HepG2 (cell line): ENCODE data around the gene ARFGAP3. TPM values are rescaled to one million over a fixed set of nuclear protein-coding genes. Genes with fewer than 3 reads are reported as not detected.

ENCODE experiments used
- ATAC-seq: fragments of 200-7000 bp; cut with Tn5 transposase; 3 replicates; pipeline ENCODE4 v1.9.1; 2020; ENCODE audit warnings: mild to moderate bottlenecking, moderate library complexity
- BruUV-seq: library from RNA; stranded (reverse); fragments of 400-500 nt; replicated peaks from 2 replicates; lab custom pipeline; 2021; lab: Mats Ljungman, UMichigan
- CTCF ChIA-PET: fragments of 300-600 bp; formaldehyde crosslinking; extraction: SDS; loops from one replicate; lab custom pipeline; 2021; ENCODE audit warnings: low total read pairs, inconsistent platforms, low intra/inter-chr PET ratio; lab: Yijun Ruan, JAX
- POLR2A ChIA-PET: fragments of 350-600 bp; sonication (Branson Sonifier 250); formaldehyde crosslinking; loops from one replicate; lab custom pipeline; 2020; ENCODE audit warnings: antibody characterized with exemption, inconsistent platforms; lab: Yijun Ruan, JAX
- DNase-seq: peaks from one replicate; pipeline ENCODE4 v3.0.0-alpha.2; 2015; ENCODE audit warnings: low spot score
- FAIRE-seq: peaks from 3 replicates; lab custom pipeline; 2011; peaks lifted over from hg19 to GRCh38; lab: Jason Lieb, UNC
- H2AFZ ChIP-seq: one replicate; pipeline ENCODE4 v1.6.1; 2011; ENCODE audit warnings: low read length, inconsistent platforms
- H3K27ac ChIP-seq: fragments of 300-600 bp; 3 replicates; pipeline ENCODE4 v1.8.0; 2011; ENCODE audit warnings: mixed run types, mild to moderate bottlenecking, mixed read lengths, low read length, inconsistent platforms; ENCODE audit not compliant: insufficient read depth; ENCODE audit errors: extremely low read length
- H3K27me3 ChIP-seq, 2 experiments: fragments of 200-600 bp in 1 of 2; 2 replicates in 1 of 2; 3 replicates in 1 of 2; pipeline versions ENCODE4 v1.6.0 to v1.8.0; 2011; ENCODE audit warnings: low read length in 2 of 2, mild to moderate bottlenecking in 2 of 2, moderate library complexity in 2 of 2, inconsistent platforms in 1 of 2; ENCODE audit not compliant: insufficient read depth in 2 of 2, control insufficient read depth in 1 of 2
- H3K36me3 ChIP-seq, 2 experiments: fragments of 200-600 bp in 1 of 2; replicated peaks in 1 of 2; 2 replicates in 1 of 2; 3 replicates in 1 of 2; pipeline versions ENCODE4 v1.5.1 to v1.8.0; 2011; ENCODE audit warnings: low read length in 2 of 2, inconsistent platforms in 1 of 2; ENCODE audit not compliant: insufficient read depth in 2 of 2, control insufficient read depth in 1 of 2
- H3K4me1 ChIP-seq: 2 replicates; pipeline ENCODE4 v1.5.1; 2012; ENCODE audit warnings: low read length, inconsistent platforms; ENCODE audit not compliant: insufficient read depth
- H3K4me2 ChIP-seq: 2 replicates; pipeline ENCODE4 v1.6.0; 2011; ENCODE audit warnings: low read depth, low read length, inconsistent platforms
- H3K4me3 ChIP-seq, 3 experiments: fragments of 200-600 bp in 1 of 3; sonication (generic), shearing (Covaris generic) in 1 of 3; replicated peaks in 1 of 3; 2 replicates each; pipeline ENCODE4 v1.5.1; 2011 to 2016; ENCODE audit warnings: low read length in 3 of 3, inconsistent platforms in 2 of 3, low read depth in 2 of 3, mild to moderate bottlenecking in 2 of 3, control low read depth in 1 of 3, mixed read lengths in 1 of 3; ENCODE audit not compliant: insufficient read depth in 1 of 3
- H3K79me2 ChIP-seq: one replicate; pipeline ENCODE4 v1.6.1; 2011; ENCODE audit warnings: low read length, inconsistent platforms; ENCODE audit not compliant: insufficient read depth
- H3K9ac ChIP-seq: 2 replicates; pipeline ENCODE4 v1.6.0; 2011; ENCODE audit warnings: mild to moderate bottlenecking, low read depth, low read length, inconsistent platforms; ENCODE audit not compliant: insufficient read depth
- H3K9me3 ChIP-seq: 2 replicates; pipeline ENCODE4 v1.5.1; 2012; ENCODE audit warnings: mild to moderate bottlenecking, low read length
- H4K20me1 ChIP-seq: 2 replicates; pipeline ENCODE4 v1.6.0; 2011; ENCODE audit warnings: inconsistent platforms, mild to moderate bottlenecking, low read length, moderate library complexity; ENCODE audit not compliant: insufficient read depth
- ATF6 ChIP-seq: sonication (generic); formaldehyde crosslinking; conservative IDR thresholded peaks from 2 replicates; pipeline ENCODE4 v1.4.0; 2020; ENCODE audit warnings: missing genetic modification reagents
- CTCF ChIP-seq: sonication (generic); formaldehyde crosslinking; IDR thresholded peaks from 2 replicates; pipeline ENCODE4 v1.5.0; 2020; ENCODE audit warnings: mild to moderate bottlenecking, missing genetic modification reagents, moderate library complexity
- WGBS: methylation state at CpG from one replicate; pipeline ENCODE4 v1.1.6; 2017; ENCODE audit warnings: low lambda C conversion rate; 5-methylcytosine and 5-hydroxymethylcytosine counted together
- in situ Hi-C: cut with HindIII; loops from 2 replicates; pipeline ENCODE4 v1.10.0; 2017; ENCODE audit warnings: low pct_unique_long_range_greater_than_20kb; ENCODE audit not compliant: extremely low pct_ligation_motif_present
- intact Hi-C: fragments of 100-400 bp; cut with micrococcal nuclease; formaldehyde crosslinking; loops from one replicate; pipeline ENCODE4 v1.10.0; 2022; ENCODE audit not compliant: unreplicated experiment
- polyA plus RNA-seq, 8 experiments: library from polyadenylated mRNA; depleted of rRNA in 3 of 8; stranded (reverse) in 7 of 8; unstranded in 1 of 8; fragments of >200 nt; fragmentation: Illumina TruSeq in 4 of 8; extraction: Trizol in 4 of 8; gene quantifications; 2 replicates each; pipeline versions ENCODE4 v1.2.1 to v1.2.3, GENCODE V29; 2011 to 2016; ENCODE audit warnings: low read depth in 4 of 8, missing spikeins in 1 of 8, mixed read lengths in 1 of 8; ENCODE audit not compliant: insufficient read depth in 1 of 8
- total RNA-seq, 5 experiments: library from RNA; depleted of rRNA; stranded (reverse); fragments of >200 nt; fragmentation: Illumina TruSeq; extraction: Trizol; gene quantifications; 2 replicates each; pipeline ENCODE4 v1.2.3, GENCODE V29; 2016; ENCODE audit warnings: low read depth in 1 of 5

ARFGAP3 gene
- total and polyA plus RNA-seq, 2 of the 13 experiments (the other 11 are each of a cell fraction or from before 2014, with no cell fraction given): 41.7 to 61.6 TPM

- no peak for FAIRE-seq
- BruUV-seq: no TSS peak
- Histone ChIP-seq H3K36me3 (peaks cover 27 to 60% of the 10 kb centered on the region in 2 experiments), H3K4me1 (peaks cover 18% of the 10 kb centered on the region), H3K4me2 (no peak overlapping the region), H3K4me3 (no peak overlapping the region)
- intact Hi-C loops: no loop called here
- POLR2A ChIA-PET: interaction anchor here (1.0 kb wide), 1 partner anchor 93 kb away, joined by 3 read pairs; no protein-coding TSS in a partner anchor
- TF ChIP-seq CTCF (CRISPR knock-in tag) (peak; percentile 36), ATF6 (CRISPR knock-in tag) (no peak)
- TF ChIP-seq, all 625 proteins: peak for 1
- CTCF ChIA-PET: no interaction called here
- Histone ChIP-seq H4K20me1 (peaks cover 11% of the 10 kb centered on the region; the same call in 1 of the 2 replicates), H3K9me3 (no peaks in the 10 kb centered on the region), H3K9ac (no peak overlapping the region), H3K27ac (no peak overlapping the region), H2AFZ (no peak overlapping the region), H3K27me3 (no peaks in the 10 kb centered on the region), H3K79me2 (peaks cover 61% of the 10 kb centered on the region)
- WGBS: 96% methylated on average over 14 of the region's 14 CpGs
- ATAC-seq: no peak; the same call in 2 of the 3 replicates
- no peak for DNase-seq
- in situ Hi-C loops: no loop called here
These were observed 44.9 kb upstream of the ARFGAP3 start for GRCh38 chr22:42901790-42902508.
